GM12801 (cell line): Measurements from ENCODE around the gene LSM4.

Experiments
- CTCF ChIP-seq: IDR thresholded peaks from one replicate; pipeline ENCODE4 v1.5.1; 2011; ENCODE audit warnings: control low read depth; ENCODE audit not compliant: insufficient read length; ENCODE audit errors: extremely low read depth

Gene LSM4

GRCh38 chr19:18298601-18299000 lies 24.3 kb downstream of the LSM4 start:
- no peak for TF ChIP-seq CTCF

GRCh38 chr19:18297308-18297707 lies 25.6 kb downstream of the LSM4 start:
- TF ChIP-seq CTCF = no peak

- no peak for TF ChIP-seq CTCF
These were observed 27.8 kb downstream of the LSM4 start for GRCh38 chr19:18295034-18295451.

- TF ChIP-seq CTCF = no peak
These were observed 28.4 kb downstream of the LSM4 start for GRCh38 chr19:18294467-18294864.

GRCh38 chr19:18293642-18294466 lies 29.0 kb downstream of the LSM4 start:
- no peak for TF ChIP-seq CTCF

GRCh38 chr19:18292810-18293641 lies 29.9 kb downstream of the LSM4 start:
- no peak for TF ChIP-seq CTCF

GRCh38 chr19:18292462-18292809 lies 30.4 kb downstream of the LSM4 start:
- no peak for TF ChIP-seq CTCF
